H7 (cell line): ENCODE data around the gene GNG13. TPM values are rescaled to one million over a fixed set of nuclear protein-coding genes. Genes with fewer than 3 reads are reported as not detected.

ENCODE experiments used
- total RNA-seq: library from RNA; depleted of rRNA; stranded (reverse); fragments of >200 nt; shearing (Covaris generic); gene quantifications from 2 replicates; pipeline ENCODE4 v1.2.3, GENCODE V29; 2014; rRNA removed

The GNG13 gene
- total RNA-seq, 1 experiment from 2014 or later, result not detected

Other genes starting within 250 kb of the GNG13 start
- gene PRR35, start 240.3 kb downstream of the GNG13 start, total RNA-seq, result 0.28 and 0.85 TPM in 2 replicates
- gene NHLRC4, start 233.7 kb downstream of the GNG13 start, total RNA-seq, result 1.1 TPM in 2 replicates
- gene PIGQ, start 230.8 kb downstream of the GNG13 start, total RNA-seq, result 42.2 and 44.6 TPM in 2 replicates
- gene RAB40C, start 210.7 kb downstream of the GNG13 start, total RNA-seq, result 26.3 and 26.4 TPM in 2 replicates
- 4.5 and 5.5 TPM in 2 replicates for gene WFIKKN1, start 169.7 kb downstream of the GNG13 start, total RNA-seq
- 129 and 135 TPM in 2 replicates for gene METTL26, start 164.4 kb downstream of the GNG13 start, total RNA-seq
- 71.5 and 83.1 TPM in 2 replicates for gene MCRIP2, start 158.9 kb downstream of the GNG13 start, total RNA-seq
- gene WDR90, start 151.4 kb downstream of the GNG13 start, total RNA-seq, result 35.3 and 38.3 TPM in 2 replicates
- gene RHOT2, start 132.6 kb downstream of the GNG13 start, total RNA-seq, result 164 and 174 TPM in 2 replicates
- 3.1 and 5.9 TPM in 2 replicates for gene RHBDL1, start 125.1 kb downstream of the GNG13 start, total RNA-seq
- 85.3 and 115 TPM in 2 replicates for gene STUB1, start 120.3 kb downstream of the GNG13 start, total RNA-seq
- gene JMJD8, start 116.4 kb downstream of the GNG13 start, total RNA-seq, result 63.8 and 88.2 TPM in 2 replicates
- gene WDR24, start 110.3 kb downstream of the GNG13 start, total RNA-seq, result 18.3 and 18.9 TPM in 2 replicates
- gene FBXL16, start 94.9 kb downstream of the GNG13 start, total RNA-seq, result 2.8 and 7.1 TPM in 2 replicates
- 49.6 and 64.2 TPM in 2 replicates for gene METRN, start 85.6 kb downstream of the GNG13 start, total RNA-seq
- 22.6 and 29.8 TPM in 2 replicates for gene ANTKMT, start 79.6 kb downstream of the GNG13 start, total RNA-seq
- 11.3 and 21.0 TPM in 2 replicates for gene CCDC78, start 74.3 kb downstream of the GNG13 start, total RNA-seq
- gene HAGHL, start 73.6 kb downstream of the GNG13 start, total RNA-seq, result 26.6 and 33.1 TPM in 2 replicates
- gene CIAO3, start 59.7 kb downstream of the GNG13 start, total RNA-seq, result 42.6 and 46.1 TPM in 2 replicates
- gene MSLN, start 40.0 kb downstream of the GNG13 start, total RNA-seq, result 0.15 TPM in 1 of 2 replicates, not detected in the other
- gene RPUSD1, start 12.4 kb downstream of the GNG13 start, total RNA-seq, result 58.7 and 63.4 TPM in 2 replicates
- gene CHTF18, start 12.1 kb downstream of the GNG13 start, total RNA-seq, result 65.9 and 80.8 TPM in 2 replicates
- gene LMF1, start 170.2 kb upstream of the GNG13 start, total RNA-seq, result 7.1 and 9.5 TPM in 2 replicates
- gene SOX8, start 181.0 kb upstream of the GNG13 start, total RNA-seq, result 10.0 and 12.8 TPM in 2 replicates